OCI-LY3 (cell line): Measurements from ENCODE around the gene MATK.

Source experiments
- H2AFZ ChIP-seq: fragments of 200-600, 300-600 bp; shearing (Covaris generic); 2 replicates; pipeline ENCODE4 v1.6.0; 2014; ENCODE audit warnings: antibody characterized with exemption, low read depth, low read length
- H3K27ac ChIP-seq: fragments of 200-600, 300-600 bp; sonication (generic); 2 replicates; pipeline ENCODE4 v1.5.1; 2014; ENCODE audit warnings: mild to moderate bottlenecking, low read length, moderate library complexity, mixed read lengths
- H3K27me3 ChIP-seq: fragments of 200-600, 300-600 bp; sonication (generic); 2 replicates; pipeline ENCODE4 v1.6.1; 2014; ENCODE audit warnings: low read depth, low read length, mixed read lengths
- H3K36me3 ChIP-seq: fragments of 200-600, 300-600 bp; sonication (generic); replicated peaks from 2 replicates; pipeline ENCODE3; 2014; ENCODE audit warnings: low read depth, low read length, mixed read lengths
- H3K4me1 ChIP-seq: fragments of 300-600, 200-600 bp; sonication (generic); 2 replicates; pipeline ENCODE4 v1.6.1; 2014; ENCODE audit warnings: low read length, mixed read lengths
- H3K4me2 ChIP-seq: fragments of 200-600, 300-600 bp; sonication (generic); 2 replicates; pipeline ENCODE4 v1.6.1; 2014; ENCODE audit warnings: low read length, mixed read lengths
- H3K4me3 ChIP-seq: fragments of 300-600, 200-600 bp; sonication (generic); 2 replicates; pipeline ENCODE4 v1.5.1; 2014; ENCODE audit warnings: antibody characterized with exemption, mild to moderate bottlenecking, low read length, moderate library complexity
- H3K79me2 ChIP-seq: fragments of 300-600, 200-600 bp; shearing (Covaris generic); 2 replicates; pipeline ENCODE4 v1.6.1; 2014; ENCODE audit warnings: mild to moderate bottlenecking, low read length, mixed read lengths
- H3K9ac ChIP-seq: fragments of 300-600, 200-600 bp; shearing (Covaris generic); 2 replicates; pipeline ENCODE4 v1.6.0; 2014; ENCODE audit warnings: mild to moderate bottlenecking, low read length, moderate library complexity
- H3K9me3 ChIP-seq: fragments of 200-600, 300-600 bp; shearing (Covaris generic); 2 replicates; pipeline ENCODE4 v1.6.1; 2014; ENCODE audit warnings: low read length, mixed read lengths; ENCODE audit not compliant: insufficient read depth
- H4K20me1 ChIP-seq: fragments of 200-600, 300-600 bp; sonication (generic); 2 replicates; pipeline ENCODE4 v1.6.1; 2016; ENCODE audit warnings: low read length, mixed read lengths; ENCODE audit not compliant: insufficient read depth
- CTCF ChIP-seq: fragments of 200-600, 300-600 bp; sonication (generic); IDR thresholded peaks from 2 replicates; pipeline ENCODE4 v1.5.1; 2014; ENCODE audit warnings: antibody characterized with exemption, low read length, low read depth
- EZH2phosphoT487 ChIP-seq: fragments of 200-600 bp; shearing (Covaris generic); IDR thresholded peaks from 2 replicates; pipeline ENCODE4 v1.6.1; 2018; ENCODE audit warnings: antibody characterized with exemption, mixed run types, low read depth

Gene MATK

DNA sequence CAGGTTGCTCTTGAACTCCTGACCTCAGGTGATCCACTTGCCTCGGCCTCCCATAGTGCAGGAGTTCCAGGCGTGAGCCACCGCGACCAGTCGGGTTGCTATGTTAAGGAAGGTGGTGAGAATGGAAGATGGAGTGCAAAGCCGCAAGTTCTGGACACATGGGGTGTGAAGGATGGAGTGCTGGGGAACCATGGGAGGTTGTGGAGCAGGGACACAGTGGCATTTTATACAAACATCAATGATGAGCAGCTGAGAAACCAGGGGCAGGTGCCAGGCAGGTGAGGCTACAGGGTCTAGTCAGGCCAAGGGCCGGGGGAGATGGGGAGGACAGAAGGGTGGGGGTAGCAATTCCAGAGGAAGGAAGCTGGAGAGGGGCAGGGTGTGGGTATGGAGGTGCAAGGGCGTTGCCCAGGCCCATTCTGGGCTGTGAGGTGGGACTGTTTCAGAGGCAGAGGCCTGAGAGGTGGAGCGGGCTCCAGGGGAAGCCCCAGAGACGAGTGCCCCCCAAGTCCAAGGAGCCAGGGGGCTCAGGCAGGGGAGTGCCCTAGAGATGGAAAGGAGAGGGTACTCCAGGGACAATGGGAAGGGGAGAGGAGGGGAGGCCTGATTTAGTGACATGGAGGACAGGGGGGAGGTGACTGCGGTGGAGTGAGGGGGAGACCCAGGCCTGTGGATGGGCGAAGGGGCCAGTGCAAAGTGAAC, 12.2 kb downstream of the MATK start:
- Histone ChIP-seq H3K27me3 (no peaks in the 10 kb centered on the region), H3K4me2 (no peak overlapping the region), H3K36me3 (no peaks in the 10 kb centered on the region), H3K27ac (no peak overlapping the region), H2AFZ (no peak overlapping the region), H3K79me2 (no peaks in the 10 kb centered on the region), H4K20me1 (no peaks in the 10 kb centered on the region), H3K9ac (no peak overlapping the region), H3K9me3 (no peaks in the 10 kb centered on the region), H3K4me1 (no peaks in the 10 kb centered on the region), H3K4me3 (no peak overlapping the region)
- no peak for TF ChIP-seq CTCF
- TF ChIP-seq EZH2phosphoT487, result no peak

DNA sequence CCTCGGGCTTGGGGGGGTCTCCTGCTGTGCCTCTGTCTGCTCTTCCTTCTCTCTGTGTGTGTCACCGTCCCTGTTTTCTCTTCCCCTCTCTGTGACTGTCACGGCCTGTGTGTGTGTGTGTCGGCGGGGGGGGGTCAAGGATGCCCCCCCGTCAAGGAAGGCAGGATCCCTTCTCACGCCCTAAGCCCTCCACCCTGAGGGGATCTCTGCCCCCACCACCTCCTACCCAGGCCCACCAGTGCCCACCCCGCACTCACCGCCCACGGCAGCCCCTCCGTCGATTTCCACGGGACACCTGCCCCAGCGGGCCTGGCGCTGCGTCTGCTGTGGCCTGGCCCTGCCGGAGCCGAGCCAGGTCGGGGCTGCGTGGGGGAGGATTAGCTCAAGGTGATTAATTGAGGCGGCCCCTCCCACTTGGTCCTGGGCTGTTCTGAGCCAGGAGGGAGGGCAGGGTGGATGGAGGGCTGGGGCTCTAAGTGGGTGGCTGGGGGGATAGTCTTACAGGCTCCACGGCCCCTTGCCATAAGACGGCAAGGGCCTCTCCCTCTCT, 14.2 kb downstream of the MATK start, which contains the start of gene RAX2:
Gene RAX2 (minus strand): TSS at position 323 of the 550 bp plus-strand sequence. CDS start 486 bp downstream, outside the sequence.
- Histone ChIP-seq H3K4me1 (no peaks in the 10 kb centered on the region), H3K9ac (no peak within 1 kb of the TSS), H3K4me3 (no peak within 1 kb of the TSS), H4K20me1 (no peaks in the 10 kb centered on the region), H3K27ac (no peak within 1 kb of the TSS), H3K4me2 (no peak within 1 kb of the TSS), H3K9me3 (no peaks in the 10 kb centered on the region), H3K27me3 (no peaks in the 10 kb centered on the region), H3K79me2 (no peaks in the 10 kb centered on the region), H3K36me3 (peaks cover 7% of the 10 kb centered on the region), H2AFZ (no peak within 1 kb of the TSS)
- TF ChIP-seq EZH2phosphoT487 (no peak), CTCF (no peak)

DNA sequence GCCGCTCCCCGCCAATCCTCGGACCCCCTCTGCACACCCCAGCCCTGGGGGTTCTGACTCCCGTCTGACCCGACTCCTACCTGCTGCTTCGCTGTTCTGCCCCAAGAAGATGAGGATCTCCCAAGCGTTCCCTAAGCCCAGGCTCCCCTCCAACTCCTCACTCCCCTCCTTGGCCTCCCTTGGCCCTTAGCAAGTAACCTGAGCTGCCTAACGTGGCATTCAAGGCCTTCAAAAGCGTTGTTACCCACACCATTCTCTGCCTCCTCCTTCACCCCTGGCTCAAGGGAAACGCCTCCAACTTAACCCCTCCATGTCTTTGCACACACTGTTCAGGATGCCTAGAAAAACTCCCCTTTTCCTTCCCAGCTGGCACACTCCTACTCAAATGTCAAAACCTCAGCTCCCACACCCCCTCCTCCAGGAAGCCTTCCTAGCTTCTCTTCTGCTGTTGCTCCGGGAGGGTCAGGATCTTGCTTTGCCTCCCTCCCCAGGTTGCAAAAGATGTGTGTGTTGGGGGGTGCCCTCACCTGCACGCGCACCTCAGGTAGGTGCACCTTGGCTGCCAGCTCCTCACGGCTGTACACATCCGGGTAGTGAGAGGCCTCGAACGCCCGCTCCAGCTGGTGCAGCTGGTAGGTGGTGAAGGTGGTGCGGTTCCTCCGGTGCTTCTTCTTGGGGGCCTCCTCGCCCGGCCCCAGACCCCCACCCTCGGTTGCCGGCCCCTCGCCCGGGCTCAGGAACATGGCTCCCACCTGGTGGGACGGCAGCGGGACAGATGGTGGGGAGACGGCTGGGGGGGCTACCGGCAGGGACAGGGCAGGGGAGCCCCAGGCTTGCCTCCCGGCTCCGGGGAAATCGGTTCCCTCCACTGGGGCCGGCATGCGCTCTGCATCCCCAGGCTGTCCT, 14.9 kb downstream of the MATK start:
- no peak overlapping the region for H2AFZ ChIP-seq
- no peaks in the 10 kb centered on the region for H3K4me1 ChIP-seq
- no peaks in the 10 kb centered on the region for H3K79me2 ChIP-seq
- no peaks in the 10 kb centered on the region for H3K27me3 ChIP-seq
- no peak overlapping the region for H3K9ac ChIP-seq
- no peak overlapping the region for H3K4me2 ChIP-seq
- TF ChIP-seq CTCF, result no peak
- TF ChIP-seq EZH2phosphoT487, result no peak
- no peak overlapping the region for H3K27ac ChIP-seq
- no peaks in the 10 kb centered on the region for H4K20me1 ChIP-seq
- H3K9me3 ChIP-seq, result no peaks in the 10 kb centered on the region
- no peak overlapping the region for H3K4me3 ChIP-seq
- H3K36me3 ChIP-seq, result peaks cover 7% of the 10 kb centered on the region
